ENCODE results near the gene THADA. TPM values are rescaled to one million over a fixed set of nuclear protein-coding genes. Genes with fewer than 3 reads are reported as not detected.
"Not testable (repeated sequence)": the region's sequence is repeated elsewhere in the genome, so short reads cannot be mapped to it uniquely, and the experiment has no call there.

Gene THADA
- total RNA-seq, 1 experiment from 2014 or later = 14.1 TPM

- no peak for DNase-seq (ENCODE audit: low read depth in 1 of 2, low spot score in 2 of 2)
- Histone ChIP-seq H3K9me3 (replicated peaks) (no peaks in the 10 kb centered on the region), H3K27me3 (replicated peaks) (no peaks in the 10 kb centered on the region), H3K36me3 (no peaks in the 10 kb centered on the region), H3K4me1 (replicated peaks) (no peaks in the 10 kb centered on the region), H3K4me3 (no peak overlapping the region), H3K27ac (no peak overlapping the region)
Measured at GRCh38 chr2:43300781-43301583, 294.9 kb downstream of the THADA start.

DNA sequence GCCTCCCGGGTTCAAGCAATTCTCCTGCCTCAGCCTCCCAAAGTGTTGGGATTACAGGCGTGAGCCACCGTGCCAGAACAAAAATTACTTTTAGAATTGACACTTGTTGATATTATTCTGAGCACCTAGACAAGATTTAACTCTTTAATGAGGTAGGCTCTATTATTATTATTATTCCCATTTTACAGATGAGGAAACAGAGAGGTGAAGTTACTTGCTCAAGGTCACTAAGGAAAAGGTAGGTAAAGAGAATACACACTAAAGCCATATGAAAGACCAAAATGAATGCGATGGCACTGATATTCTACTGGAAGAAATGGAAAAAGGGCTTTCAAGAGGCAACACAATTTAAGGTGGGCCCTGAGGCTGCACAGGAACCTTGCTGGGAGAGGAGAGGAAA lies 295.6 kb downstream of the THADA start:
- DNase-seq (ENCODE audit: low read depth in 1 of 2, low spot score in 2 of 2) = no peak
- Histone ChIP-seq H3K27ac (no peak overlapping the region), H3K27me3 (replicated peaks) (no peaks in the 10 kb centered on the region), H3K4me3 (no peak overlapping the region), H3K36me3 (no peaks in the 10 kb centered on the region), H3K4me1 (replicated peaks) (no peaks in the 10 kb centered on the region), H3K9me3 (replicated peaks) (no peaks in the 10 kb centered on the region)

DNA sequence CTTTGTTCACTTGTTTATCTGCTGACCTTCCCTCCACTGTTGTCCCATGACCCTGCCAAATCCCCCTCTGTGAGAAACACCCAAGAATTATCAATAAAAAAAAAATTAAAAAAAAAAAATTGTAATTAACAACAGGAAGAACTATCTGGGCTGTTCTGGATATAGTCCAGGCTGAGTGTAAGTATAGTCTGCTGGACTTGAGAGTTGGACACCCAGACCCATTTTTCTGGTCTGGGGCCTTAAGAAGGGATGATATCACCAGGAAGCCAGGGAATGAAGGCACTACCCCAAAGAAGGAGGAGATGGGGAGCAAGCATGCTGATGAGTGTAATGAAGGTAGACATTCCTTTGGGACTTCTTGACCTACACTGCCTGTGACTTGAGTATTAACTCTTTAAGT lies 297.3 kb downstream of the THADA start:
- Histone ChIP-seq H3K36me3 (no peaks in the 10 kb centered on the region), H3K27ac (no peak overlapping the region), H3K4me1 (replicated peaks) (peaks cover 11% of the 10 kb centered on the region), H3K27me3 (replicated peaks) (no peaks in the 10 kb centered on the region), H3K4me3 (no peak overlapping the region), H3K9me3 (replicated peaks) (no peaks in the 10 kb centered on the region)
- no peak for DNase-seq (ENCODE audit: low read depth in 1 of 2, low spot score in 2 of 2)

- H3K4me1 ChIP-seq (replicated peaks) = peaks cover 15% of the 10 kb centered on the region
- DNase-seq (ENCODE audit: low read depth in 1 of 2, low spot score in 2 of 2); H3K9me3 ChIP-seq (replicated peaks); H3K36me3 ChIP-seq; H3K27me3 ChIP-seq (replicated peaks); H3K4me3 ChIP-seq; H3K27ac ChIP-seq: not testable (repeated sequence)
Measured at GRCh38 chr2:43297740-43298139, 298.1 kb downstream of the THADA start.

DNA sequence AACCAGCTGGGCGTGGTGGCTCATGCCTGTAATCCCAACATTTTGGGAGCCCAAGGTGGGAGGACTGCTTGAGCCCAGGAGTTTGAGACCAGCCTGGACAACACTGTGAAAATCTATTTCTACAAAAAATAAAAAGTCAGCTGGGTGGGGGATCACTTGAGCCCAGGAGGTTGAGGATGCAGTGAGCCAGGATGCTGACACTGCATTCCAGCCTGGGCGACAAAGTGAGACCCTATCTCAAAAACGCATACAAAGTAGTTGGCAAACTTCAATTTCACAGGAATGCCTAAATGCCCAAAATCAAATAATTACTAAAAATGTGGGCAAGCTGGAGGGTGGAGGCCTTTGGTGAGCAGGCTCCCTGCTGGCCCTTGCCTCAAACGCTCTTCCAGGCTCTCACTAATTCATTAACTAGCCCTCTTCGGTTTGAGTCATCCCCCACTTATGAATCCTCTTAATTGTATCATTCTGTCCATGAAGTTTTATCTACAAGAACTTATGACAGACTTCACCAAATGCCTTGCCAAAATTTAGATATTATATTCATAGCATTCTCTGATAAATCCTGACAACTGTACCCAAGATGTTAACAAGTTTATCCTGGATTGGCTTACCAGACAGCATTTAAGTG lies 300.8 kb downstream of the THADA start:
- no peak overlapping the region for H3K27ac ChIP-seq
- no peaks in the 10 kb centered on the region for H3K36me3 ChIP-seq
- no peaks in the 10 kb centered on the region for H3K9me3 ChIP-seq (replicated peaks)
- peaks cover 15% of the 10 kb centered on the region for H3K4me1 ChIP-seq (replicated peaks)
- H3K4me3 ChIP-seq = no peak overlapping the region
- no peak for DNase-seq (ENCODE audit: low read depth in 1 of 2, low spot score in 2 of 2)
- no peaks in the 10 kb centered on the region for H3K27me3 ChIP-seq (replicated peaks)

GRCh38 chr2:43293744-43294695 lies 301.8 kb downstream of the THADA start:
- no peak overlapping the region for H3K4me3 ChIP-seq
- H3K27ac ChIP-seq = peak overlapping the region; percentile 60
- no peaks in the 10 kb centered on the region for H3K36me3 ChIP-seq
- DNase-seq (ENCODE audit: low read depth in 1 of 2, low spot score in 2 of 2) = peak; percentile 75 to 87
- H3K9me3 ChIP-seq (replicated peaks) = no peaks in the 10 kb centered on the region
- H3K27me3 ChIP-seq (replicated peaks) = no peaks in the 10 kb centered on the region
- peaks cover 15% of the 10 kb centered on the region for H3K4me1 ChIP-seq (replicated peaks)

DNA sequence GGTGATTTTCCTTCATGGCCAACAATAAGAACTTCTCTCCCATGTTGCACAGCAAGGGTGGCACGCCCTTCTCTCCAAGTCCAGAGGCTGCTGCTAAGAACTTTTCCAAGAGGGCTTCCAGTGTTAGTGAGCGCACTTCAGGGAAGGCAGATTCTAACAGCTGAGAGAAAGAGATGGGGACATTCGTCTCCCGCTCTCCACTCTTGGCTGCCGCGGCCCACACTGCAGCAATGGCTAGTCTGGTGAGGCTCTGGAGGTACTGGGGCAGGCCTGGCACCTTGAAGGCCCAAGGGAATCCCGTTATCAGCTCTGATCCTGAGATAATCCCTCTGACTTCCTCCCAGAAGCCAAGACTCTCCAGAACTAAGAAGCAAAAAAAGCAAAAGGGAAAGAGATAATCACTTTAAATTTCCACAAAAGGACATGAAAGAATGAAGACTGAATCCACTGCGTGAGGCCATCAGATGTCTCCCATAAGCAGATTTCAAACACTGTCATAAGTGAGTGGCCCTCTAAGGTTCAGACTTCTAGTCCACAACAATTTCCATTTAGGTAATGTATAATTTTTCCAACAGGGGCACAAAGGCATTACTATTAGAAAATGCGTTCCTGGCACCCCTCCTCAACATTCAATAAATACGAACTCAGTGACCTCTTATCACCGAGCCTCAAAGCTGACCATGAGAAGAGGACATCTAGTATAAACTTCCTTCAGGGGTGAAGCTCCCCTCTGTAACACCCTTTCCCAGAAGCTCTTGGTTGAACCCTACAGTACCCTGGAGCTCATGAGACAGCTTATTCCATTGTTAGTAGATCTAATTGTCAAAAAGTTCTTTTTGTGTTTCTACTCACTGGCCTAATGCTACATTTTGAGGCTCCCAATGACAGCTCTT lies 302.7 kb downstream of the THADA start:
- Histone ChIP-seq H3K9me3 (replicated peaks) (no peaks in the 10 kb centered on the region), H3K27me3 (replicated peaks) (no peaks in the 10 kb centered on the region), H3K27ac (peak overlapping the region; percentile 60), H3K4me3 (no peak overlapping the region), H3K36me3 (no peaks in the 10 kb centered on the region), H3K4me1 (replicated peaks) (peaks cover 15% of the 10 kb centered on the region)
- no peak for DNase-seq (ENCODE audit: low read depth in 1 of 2, low spot score in 2 of 2)

GRCh38 chr2:43292297-43292696 lies 303.5 kb downstream of the THADA start:
- Histone ChIP-seq H3K36me3 (no peaks in the 10 kb centered on the region), H3K4me1 (replicated peaks) (peaks cover 15% of the 10 kb centered on the region), H3K4me3 (no peak overlapping the region), H3K27me3 (replicated peaks) (no peaks in the 10 kb centered on the region), H3K27ac (no peak overlapping the region), H3K9me3 (replicated peaks) (no peaks in the 10 kb centered on the region)
- DNase-seq (ENCODE audit: low read depth in 1 of 2, low spot score in 2 of 2) = no peak

DNA sequence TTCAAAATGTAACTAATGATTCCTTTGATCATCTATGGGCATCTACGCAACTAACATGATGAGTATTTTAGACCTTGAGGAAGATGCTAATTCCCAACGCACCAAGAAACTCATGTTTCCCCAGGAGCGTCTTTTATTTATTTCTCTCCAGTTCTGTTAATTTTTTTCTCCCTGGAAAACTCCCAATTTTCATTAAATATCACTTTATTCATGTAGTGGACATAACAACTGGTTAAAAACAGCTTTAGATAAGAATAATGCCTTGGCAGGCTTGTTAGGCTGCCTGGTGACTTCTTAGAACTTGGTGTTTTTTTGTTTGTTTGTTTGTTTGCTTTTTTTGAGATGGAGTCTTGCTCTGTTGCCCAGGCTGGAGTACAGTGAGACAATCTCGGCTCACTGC lies 306.5 kb downstream of the THADA start:
- Histone ChIP-seq H3K36me3 (peaks cover 21% of the 10 kb centered on the region), H3K27ac (no peak overlapping the region), H3K4me3 (no peak overlapping the region)

GRCh38 chr2:43288417-43289305 lies 307.2 kb downstream of the THADA start:
- DNase-seq (ENCODE audit: low read depth in 1 of 2, low spot score in 2 of 2) = no peak
- Histone ChIP-seq H3K4me1 (replicated peaks) (peaks cover 6% of the 10 kb centered on the region), H3K27ac (no peak overlapping the region), H3K27me3 (replicated peaks) (no peaks in the 10 kb centered on the region), H3K4me3 (no peak overlapping the region), H3K36me3 (peaks cover 28% of the 10 kb centered on the region), H3K9me3 (replicated peaks) (peaks cover 7% of the 10 kb centered on the region)

More for the DNA sequence above, 306.5 kb downstream of the THADA start:
- DNase-seq (ENCODE audit: low read depth in 1 of 2, low spot score in 2 of 2) = no peak
- Histone ChIP-seq H3K27me3 (replicated peaks) (no peaks in the 10 kb centered on the region), H3K9me3 (replicated peaks) (peaks cover under 1% of the 10 kb centered on the region), H3K4me1 (replicated peaks) (peaks cover 11% of the 10 kb centered on the region)

GRCh38 chr2:43285987-43286386 lies 309.9 kb downstream of the THADA start:
- Histone ChIP-seq H3K36me3 (peaks cover 40% of the 10 kb centered on the region), H3K9me3 (replicated peaks) (peaks cover 11% of the 10 kb centered on the region), H3K27ac (no peak overlapping the region), H3K27me3 (replicated peaks) (no peaks in the 10 kb centered on the region), H3K4me1 (replicated peaks) (no peaks in the 10 kb centered on the region), H3K4me3 (no peak overlapping the region)
- no peak for DNase-seq (ENCODE audit: low read depth in 1 of 2, low spot score in 2 of 2)

- H3K4me3 ChIP-seq = no peak overlapping the region
- no peaks in the 10 kb centered on the region for H3K27me3 ChIP-seq (replicated peaks)
- no peak for DNase-seq (ENCODE audit: low read depth in 1 of 2, low spot score in 2 of 2)
- peaks cover 40% of the 10 kb centered on the region for H3K36me3 ChIP-seq
- no peak overlapping the region for H3K27ac ChIP-seq
- H3K4me1 ChIP-seq (replicated peaks) = no peaks in the 10 kb centered on the region
- H3K9me3 ChIP-seq (replicated peaks) = peaks cover 11% of the 10 kb centered on the region
Measured at GRCh38 chr2:43284967-43285366, 310.9 kb downstream of the THADA start.

Data from SJSA1 (cell line).